Sigmoid colon (tissue), 4 donors: ENCODE results near the gene MYO15A.

Experiments used
- EP300 ChIP-seq, 4 donors: sonication (generic); formaldehyde crosslinking; IDR thresholded peaks; one replicate each; pipeline ENCODE4 v1.6.1; 2017; ENCODE audit warnings: antibody characterized with exemption in 4 of 4
- POLR2A ChIP-seq, 2 donors: fragments of 450-650 bp; IDR thresholded peaks; one replicate each; pipeline ENCODE4 v1.6.1; 2016; ENCODE audit warnings: antibody characterized with exemption in 2 of 2, mild to moderate bottlenecking in 2 of 2, moderate library complexity in 2 of 2
- POLR2AphosphoS5 ChIP-seq, 4 donors: sonication (generic); formaldehyde crosslinking; IDR thresholded peaks; one replicate each; pipeline ENCODE4 v1.6.1; 2017; ENCODE audit warnings: antibody characterized with exemption in 4 of 4
- TF ChIP-seq, protein P1 (sequence below), 4 experiments: fragments of 450-650 bp in 3 of 4; fragments of 200-600 bp in 1 of 4; IDR thresholded peaks; one replicate each; pipeline ENCODE4 v1.5.1; 2016 to 2019; ENCODE audit warnings: antibody characterized with exemption in 4 of 4, mild to moderate bottlenecking in 3 of 4, moderate library complexity in 2 of 4

DNA sequence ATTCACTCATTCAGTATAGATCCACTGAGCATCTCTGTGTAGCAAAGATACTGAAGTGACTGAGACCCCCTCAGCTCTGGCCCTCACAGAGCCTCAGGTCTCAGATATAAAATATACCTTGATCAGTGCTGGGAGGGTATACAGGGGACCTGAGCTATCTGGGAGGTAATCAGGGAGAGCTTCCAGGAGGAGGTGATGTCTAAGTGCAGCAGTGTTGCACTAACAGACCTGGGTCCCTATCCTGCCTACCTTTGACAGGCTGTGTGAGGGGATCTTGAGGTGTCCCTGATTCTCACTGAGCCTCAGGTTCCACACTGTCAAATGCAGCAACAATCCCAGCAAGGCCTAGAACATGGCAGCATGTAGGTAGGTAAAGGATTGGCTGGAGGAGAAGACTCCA is 68.6 kb downstream of the MYO15A start:
- TF ChIP-seq, protein P1, sequence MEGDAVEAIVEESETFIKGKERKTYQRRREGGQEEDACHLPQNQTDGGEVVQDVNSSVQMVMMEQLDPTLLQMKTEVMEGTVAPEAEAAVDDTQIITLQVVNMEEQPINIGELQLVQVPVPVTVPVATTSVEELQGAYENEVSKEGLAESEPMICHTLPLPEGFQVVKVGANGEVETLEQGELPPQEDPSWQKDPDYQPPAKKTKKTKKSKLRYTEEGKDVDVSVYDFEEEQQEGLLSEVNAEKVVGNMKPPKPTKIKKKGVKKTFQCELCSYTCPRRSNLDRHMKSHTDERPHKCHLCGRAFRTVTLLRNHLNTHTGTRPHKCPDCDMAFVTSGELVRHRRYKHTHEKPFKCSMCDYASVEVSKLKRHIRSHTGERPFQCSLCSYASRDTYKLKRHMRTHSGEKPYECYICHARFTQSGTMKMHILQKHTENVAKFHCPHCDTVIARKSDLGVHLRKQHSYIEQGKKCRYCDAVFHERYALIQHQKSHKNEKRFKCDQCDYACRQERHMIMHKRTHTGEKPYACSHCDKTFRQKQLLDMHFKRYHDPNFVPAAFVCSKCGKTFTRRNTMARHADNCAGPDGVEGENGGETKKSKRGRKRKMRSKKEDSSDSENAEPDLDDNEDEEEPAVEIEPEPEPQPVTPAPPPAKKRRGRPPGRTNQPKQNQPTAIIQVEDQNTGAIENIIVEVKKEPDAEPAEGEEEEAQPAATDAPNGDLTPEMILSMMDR (IDR thresholded peaks at IDR 0.05) = no peak
- TF ChIP-seq POLR2AphosphoS5 (IDR thresholded peaks at IDR 0.05) (no peak), EP300 (IDR thresholded peaks at IDR 0.05) (no peak), POLR2A (IDR thresholded peaks at IDR 0.05) (no peak)
